Measurements from ENCODE around the gene ZNF346. TPM values are rescaled to one million over a fixed set of nuclear protein-coding genes. Genes with fewer than 3 reads are reported as not detected.
A peak's percentile ranks its signal among the peaks of the same experiment; 100 is the strongest.

Gene ZNF346
- total and polyA plus RNA-seq, 2 of the 13 experiments (the other 11 are each of a cell fraction or from before 2014, with no cell fraction given) = 8.6 to 19.4 TPM

DNA sequence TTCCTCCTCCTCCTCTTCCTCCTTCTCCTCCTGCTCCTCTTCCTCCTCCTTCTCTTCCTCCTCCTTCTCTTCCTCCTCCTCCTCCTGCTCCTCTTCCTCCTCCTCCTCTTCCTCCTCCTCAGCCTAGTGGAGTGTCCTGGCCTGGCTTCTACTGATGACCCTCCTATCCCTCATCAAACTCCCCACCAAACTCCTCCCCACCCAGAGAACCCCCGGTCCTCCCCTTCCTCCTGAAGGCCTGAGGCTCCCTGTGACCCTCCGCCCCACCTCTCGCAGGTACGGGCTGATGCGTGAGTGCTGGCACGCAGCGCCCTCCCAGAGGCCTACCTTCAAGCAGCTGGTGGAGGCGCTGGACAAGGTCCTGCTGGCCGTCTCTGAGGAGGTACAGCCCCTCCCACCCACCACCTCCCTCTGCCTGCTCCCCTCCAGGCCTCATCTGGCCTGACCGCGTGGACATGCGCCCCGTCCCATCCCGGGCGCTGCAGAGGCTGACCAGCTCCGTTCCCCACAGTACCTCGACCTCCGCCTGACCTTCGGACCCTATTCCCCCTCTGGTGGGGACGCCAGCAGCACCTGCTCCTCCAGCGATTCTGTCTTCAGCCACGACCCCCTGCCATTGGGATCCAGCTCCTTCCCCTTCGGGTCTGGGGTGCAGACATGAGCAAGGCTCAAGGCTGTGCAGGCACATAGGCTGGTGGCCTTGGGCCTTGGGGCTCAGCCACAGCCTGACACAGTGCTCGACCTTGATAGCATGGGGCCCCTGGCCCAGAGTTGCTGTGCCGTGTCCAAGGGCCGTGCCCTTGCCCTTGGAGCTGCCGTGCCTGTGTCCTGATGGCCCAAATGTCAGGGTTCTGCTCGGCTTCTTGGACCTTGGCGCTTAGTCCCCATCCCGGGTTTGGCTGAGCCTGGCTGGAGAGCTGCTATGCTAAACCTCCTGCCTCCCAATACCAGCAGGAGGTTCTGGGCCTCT, 74.8 kb downstream of the ZNF346 start (continued):
- TF ChIP-seq, protein P1, sequence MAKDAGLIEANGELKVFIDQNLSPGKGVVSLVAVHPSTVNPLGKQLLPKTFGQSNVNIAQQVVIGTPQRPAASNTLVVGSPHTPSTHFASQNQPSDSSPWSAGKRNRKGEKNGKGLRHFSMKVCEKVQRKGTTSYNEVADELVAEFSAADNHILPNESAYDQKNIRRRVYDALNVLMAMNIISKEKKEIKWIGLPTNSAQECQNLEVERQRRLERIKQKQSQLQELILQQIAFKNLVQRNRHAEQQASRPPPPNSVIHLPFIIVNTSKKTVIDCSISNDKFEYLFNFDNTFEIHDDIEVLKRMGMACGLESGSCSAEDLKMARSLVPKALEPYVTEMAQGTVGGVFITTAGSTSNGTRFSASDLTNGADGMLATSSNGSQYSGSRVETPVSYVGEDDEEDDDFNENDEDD (CRISPR knock-in tag; IDR thresholded peaks at IDR 0.05; ENCODE audit: borderline replicate concordance) = no peak
- TF ChIP-seq DNMT3B (CRISPR knock-in tag; conservative IDR thresholded peaks at IDR 0.05) = no peak
- no peak for TF ChIP-seq ZNF10 (CRISPR knock-in tag; IDR thresholded peaks at IDR 0.05; ENCODE audit: borderline replicate concordance, low read depth)
- TF ChIP-seq, protein P2, sequence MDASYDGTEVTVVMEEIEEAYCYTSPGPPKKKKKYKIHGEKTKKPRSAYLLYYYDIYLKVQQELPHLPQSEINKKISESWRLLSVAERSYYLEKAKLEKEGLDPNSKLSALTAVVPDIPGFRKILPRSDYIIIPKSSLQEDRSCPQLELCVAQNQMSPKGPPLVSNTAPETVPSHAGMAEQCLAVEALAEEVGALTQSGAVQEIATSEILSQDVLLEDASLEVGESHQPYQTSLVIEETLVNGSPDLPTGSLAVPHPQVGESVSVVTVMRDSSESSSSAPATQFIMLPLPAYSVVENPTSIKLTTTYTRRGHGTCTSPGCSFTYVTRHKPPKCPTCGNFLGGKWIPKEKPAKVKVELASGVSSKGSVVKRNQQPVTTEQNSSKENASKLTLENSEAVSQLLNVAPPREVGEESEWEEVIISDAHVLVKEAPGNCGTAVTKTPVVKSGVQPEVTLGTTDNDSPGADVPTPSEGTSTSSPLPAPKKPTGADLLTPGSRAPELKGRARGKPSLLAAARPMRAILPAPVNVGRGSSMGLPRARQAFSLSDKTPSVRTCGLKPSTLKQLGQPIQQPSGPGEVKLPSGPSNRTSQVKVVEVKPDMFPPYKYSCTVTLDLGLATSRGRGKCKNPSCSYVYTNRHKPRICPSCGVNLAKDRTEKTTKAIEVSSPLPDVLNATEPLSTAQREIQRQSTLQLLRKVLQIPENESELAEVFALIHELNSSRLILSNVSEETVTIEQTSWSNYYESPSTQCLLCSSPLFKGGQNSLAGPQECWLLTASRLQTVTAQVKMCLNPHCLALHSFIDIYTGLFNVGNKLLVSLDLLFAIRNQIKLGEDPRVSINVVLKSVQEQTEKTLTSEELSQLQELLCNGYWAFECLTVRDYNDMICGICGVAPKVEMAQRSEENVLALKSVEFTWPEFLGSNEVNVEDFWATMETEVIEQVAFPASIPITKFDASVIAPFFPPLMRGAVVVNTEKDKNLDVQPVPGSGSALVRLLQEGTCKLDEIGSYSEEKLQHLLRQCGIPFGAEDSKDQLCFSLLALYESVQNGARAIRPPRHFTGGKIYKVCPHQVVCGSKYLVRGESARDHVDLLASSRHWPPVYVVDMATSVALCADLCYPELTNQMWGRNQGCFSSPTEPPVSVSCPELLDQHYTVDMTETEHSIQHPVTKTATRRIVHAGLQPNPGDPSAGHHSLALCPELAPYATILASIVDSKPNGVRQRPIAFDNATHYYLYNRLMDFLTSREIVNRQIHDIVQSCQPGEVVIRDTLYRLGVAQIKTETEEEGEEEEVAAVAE (CRISPR knock-in tag; IDR thresholded peaks at IDR 0.05; ENCODE audit: borderline replicate concordance) = no peak
- TF ChIP-seq ZFX (CRISPR knock-in tag; IDR thresholded peaks at IDR 0.05; ENCODE audit: low read depth) = peak; percentile 70
- TF ChIP-seq ZNF235 (CRISPR knock-in tag; IDR thresholded peaks at IDR 0.05; ENCODE audit: borderline replicate concordance) = no peak
- TF ChIP-seq ZNF879 (CRISPR knock-in tag; IDR thresholded peaks at IDR 0.05) = no peak
- TF ChIP-seq, protein P3, sequence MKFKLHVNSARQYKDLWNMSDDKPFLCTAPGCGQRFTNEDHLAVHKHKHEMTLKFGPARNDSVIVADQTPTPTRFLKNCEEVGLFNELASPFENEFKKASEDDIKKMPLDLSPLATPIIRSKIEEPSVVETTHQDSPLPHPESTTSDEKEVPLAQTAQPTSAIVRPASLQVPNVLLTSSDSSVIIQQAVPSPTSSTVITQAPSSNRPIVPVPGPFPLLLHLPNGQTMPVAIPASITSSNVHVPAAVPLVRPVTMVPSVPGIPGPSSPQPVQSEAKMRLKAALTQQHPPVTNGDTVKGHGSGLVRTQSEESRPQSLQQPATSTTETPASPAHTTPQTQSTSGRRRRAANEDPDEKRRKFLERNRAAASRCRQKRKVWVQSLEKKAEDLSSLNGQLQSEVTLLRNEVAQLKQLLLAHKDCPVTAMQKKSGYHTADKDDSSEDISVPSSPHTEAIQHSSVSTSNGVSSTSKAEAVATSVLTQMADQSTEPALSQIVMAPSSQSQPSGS (CRISPR knock-in tag; IDR thresholded peaks at IDR 0.05) = no peak; the same call in 1 of the 2 replicates
- TF ChIP-seq, protein P4, sequence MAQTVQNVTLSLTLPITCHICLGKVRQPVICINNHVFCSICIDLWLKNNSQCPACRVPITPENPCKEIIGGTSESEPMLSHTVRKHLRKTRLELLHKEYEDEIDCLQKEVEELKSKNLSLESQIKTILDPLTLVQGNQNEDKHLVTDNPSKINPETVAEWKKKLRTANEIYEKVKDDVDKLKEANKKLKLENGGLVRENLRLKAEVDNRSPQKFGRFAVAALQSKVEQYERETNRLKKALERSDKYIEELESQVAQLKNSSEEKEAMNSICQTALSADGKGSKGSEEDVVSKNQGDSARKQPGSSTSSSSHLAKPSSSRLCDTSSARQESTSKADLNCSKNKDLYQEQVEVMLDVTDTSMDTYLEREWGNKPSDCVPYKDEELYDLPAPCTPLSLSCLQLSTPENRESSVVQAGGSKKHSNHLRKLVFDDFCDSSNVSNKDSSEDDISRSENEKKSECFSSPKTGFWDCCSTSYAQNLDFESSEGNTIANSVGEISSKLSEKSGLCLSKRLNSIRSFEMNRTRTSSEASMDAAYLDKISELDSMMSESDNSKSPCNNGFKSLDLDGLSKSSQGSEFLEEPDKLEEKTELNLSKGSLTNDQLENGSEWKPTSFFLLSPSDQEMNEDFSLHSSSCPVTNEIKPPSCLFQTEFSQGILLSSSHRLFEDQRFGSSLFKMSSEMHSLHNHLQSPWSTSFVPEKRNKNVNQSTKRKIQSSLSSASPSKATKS (CRISPR knock-in tag; IDR thresholded peaks at IDR 0.05) = no peak
- TF ChIP-seq RCOR2 (CRISPR knock-in tag; IDR thresholded peaks at IDR 0.05) = no peak
- no peak for TF ChIP-seq MXD4 (CRISPR knock-in tag; IDR thresholded peaks at IDR 0.05)
- TF ChIP-seq ZNF562 (CRISPR knock-in tag; IDR thresholded peaks at IDR 0.05; ENCODE audit: borderline replicate concordance) = no peak
- TF ChIP-seq ZNF883 (CRISPR knock-in tag; IDR thresholded peaks at IDR 0.05; ENCODE audit: not compliant biosample characterization) = no peak
- no peak for TF ChIP-seq POGZ (CRISPR knock-in tag; IDR thresholded peaks at IDR 0.05)
- TF ChIP-seq ISL2 (CRISPR knock-in tag; IDR thresholded peaks at IDR 0.05) = no peak
